A673 (cell line): ENCODE results near the gene HBEGF.

Experiments
- EZH2 ChIP-seq: fragments of 200-600 bp; sonication (generic); IDR thresholded peaks from 2 replicates; pipeline ENCODE4 v1.6.1; 2017; ENCODE audit warnings: borderline replicate concordance, low read depth, mild to moderate bottlenecking, mixed read lengths, antibody characterized with exemption, low read length; ENCODE audit not compliant: poor library complexity, severe bottlenecking
- TF ChIP-seq, protein P1 (sequence below): fragments of 300-800, 200-600 bp; sonication (generic); conservative IDR thresholded peaks from 2 replicates; pipeline ENCODE4 v1.5.1; 2017; ENCODE audit warnings: low read depth, mild to moderate bottlenecking, antibody characterized with exemption, low read length, moderate library complexity, mixed read lengths

DNA sequence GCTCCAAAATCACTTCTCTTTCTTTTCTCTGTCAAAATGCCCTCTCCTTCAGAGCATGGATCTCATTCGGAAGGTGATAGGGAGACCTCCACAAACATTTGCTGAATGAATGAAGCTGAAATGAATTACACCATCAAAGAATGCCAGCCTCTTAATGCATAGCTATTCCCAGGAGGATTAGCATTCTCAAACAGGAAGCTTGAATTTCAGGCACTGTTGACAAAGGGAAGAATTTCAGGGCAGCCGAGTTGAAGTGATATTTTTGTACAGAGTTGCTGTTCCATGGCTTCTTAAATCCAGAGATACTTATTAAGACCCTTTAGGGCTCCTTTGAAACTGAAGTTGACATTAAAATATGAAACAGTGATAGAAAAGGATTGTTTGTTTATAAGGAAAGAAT lies 18.8 kb downstream of the HBEGF start:
- TF ChIP-seq EZH2 = no peak
- TF ChIP-seq, protein P1, sequence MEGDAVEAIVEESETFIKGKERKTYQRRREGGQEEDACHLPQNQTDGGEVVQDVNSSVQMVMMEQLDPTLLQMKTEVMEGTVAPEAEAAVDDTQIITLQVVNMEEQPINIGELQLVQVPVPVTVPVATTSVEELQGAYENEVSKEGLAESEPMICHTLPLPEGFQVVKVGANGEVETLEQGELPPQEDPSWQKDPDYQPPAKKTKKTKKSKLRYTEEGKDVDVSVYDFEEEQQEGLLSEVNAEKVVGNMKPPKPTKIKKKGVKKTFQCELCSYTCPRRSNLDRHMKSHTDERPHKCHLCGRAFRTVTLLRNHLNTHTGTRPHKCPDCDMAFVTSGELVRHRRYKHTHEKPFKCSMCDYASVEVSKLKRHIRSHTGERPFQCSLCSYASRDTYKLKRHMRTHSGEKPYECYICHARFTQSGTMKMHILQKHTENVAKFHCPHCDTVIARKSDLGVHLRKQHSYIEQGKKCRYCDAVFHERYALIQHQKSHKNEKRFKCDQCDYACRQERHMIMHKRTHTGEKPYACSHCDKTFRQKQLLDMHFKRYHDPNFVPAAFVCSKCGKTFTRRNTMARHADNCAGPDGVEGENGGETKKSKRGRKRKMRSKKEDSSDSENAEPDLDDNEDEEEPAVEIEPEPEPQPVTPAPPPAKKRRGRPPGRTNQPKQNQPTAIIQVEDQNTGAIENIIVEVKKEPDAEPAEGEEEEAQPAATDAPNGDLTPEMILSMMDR = no peak
